Caki2 (cell line): Measurements from ENCODE around the gene LTB. TPM values are rescaled to one million over a fixed set of nuclear protein-coding genes. Genes with fewer than 3 reads are reported as not detected.

Source experiments
- DNase-seq: peaks from one replicate; pipeline ENCODE4 v3.0.0-alpha.2; 2015; ENCODE audit warnings: low read depth
- in situ Hi-C: cut with HindIII; loops from 2 replicates; pipeline ENCODE4 v1.10.0; 2016; ENCODE audit warnings: low sequenced_read_pairs, low pct_unique_long_range_greater_than_20kb, mixed read lengths
- total RNA-seq: library from RNA; depleted of rRNA; stranded (reverse); fragments of >200 nt; shearing (Covaris generic); gene quantifications from 2 replicates; pipeline ENCODE4 v1.2.3, GENCODE V29; 2014; ENCODE audit warnings: low replicate concordance; rRNA removed

The LTB gene
- total RNA-seq, 1 experiment from 2014 or later = not detected

DNA sequence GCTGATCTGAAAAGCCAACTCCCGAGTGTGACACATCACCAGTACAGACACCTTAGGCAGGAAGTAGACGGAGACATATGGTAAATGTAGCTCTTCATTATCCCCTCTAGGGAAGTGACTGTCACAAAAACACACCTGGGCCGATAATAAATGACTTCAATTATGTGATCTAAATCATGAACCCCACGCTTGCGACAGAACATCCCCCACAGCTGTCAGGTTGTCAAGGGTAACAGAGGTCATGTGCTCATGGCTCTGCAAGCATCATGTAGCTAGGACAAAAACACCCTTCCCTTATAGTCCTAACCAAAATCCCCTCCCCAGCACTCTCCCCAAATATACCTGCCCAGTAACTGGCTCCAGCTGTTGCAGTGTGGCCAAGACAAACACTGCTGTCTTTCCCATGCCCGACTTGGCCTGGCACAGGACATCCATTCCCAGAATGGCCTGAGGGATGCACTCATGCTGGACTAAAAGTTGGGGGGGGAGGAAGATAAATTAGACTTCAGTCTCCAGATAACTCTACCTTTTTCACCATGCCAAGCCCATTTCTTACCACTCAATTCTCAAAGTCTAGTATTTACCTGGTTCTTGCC lies 43.3 kb downstream of the LTB start:
- in situ Hi-C loops = no loop called here
- no peak for DNase-seq

DNA sequence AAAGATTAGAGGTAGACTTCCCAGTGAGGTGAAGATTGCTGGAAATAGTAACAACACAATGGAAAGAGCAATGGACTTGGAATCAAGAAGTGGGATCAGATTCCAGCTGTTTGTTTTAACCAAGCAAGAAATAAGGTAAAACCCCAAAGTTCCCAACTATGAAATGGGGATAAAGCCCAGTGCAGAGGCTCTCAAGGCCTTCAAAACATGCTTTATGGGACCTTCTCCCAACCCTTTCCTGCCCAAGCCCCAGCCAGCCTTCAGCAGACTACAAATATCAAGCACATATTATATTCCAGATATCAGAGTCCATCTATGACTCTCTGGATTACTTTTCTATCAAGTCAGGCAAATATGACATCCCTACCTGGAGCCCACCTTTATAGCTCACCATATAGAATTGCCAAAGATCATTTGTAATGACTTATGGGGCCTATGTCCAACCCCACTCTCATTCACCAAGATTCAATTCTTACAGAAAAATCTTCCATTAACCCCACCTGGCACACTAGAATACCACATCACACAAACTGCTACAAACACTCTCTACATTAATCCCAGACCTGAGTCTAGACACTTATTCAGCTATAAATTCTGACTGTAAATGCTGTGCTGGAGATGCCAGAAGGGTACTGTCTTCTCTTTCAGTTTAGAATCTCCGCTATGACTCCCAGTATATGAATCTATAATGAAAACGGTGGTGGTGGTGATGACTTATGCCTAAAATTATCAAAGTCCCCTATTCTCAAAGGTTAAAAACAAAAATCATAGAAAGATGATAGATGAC lies 46.5 kb downstream of the LTB start:
- no peak for DNase-seq
- in situ Hi-C loops = no loop called here

GRCh38 chr6:31534521-31535040 lies 47.6 kb downstream of the LTB start:
- DNase-seq = no peak
- in situ Hi-C loops = no loop called here

DNA sequence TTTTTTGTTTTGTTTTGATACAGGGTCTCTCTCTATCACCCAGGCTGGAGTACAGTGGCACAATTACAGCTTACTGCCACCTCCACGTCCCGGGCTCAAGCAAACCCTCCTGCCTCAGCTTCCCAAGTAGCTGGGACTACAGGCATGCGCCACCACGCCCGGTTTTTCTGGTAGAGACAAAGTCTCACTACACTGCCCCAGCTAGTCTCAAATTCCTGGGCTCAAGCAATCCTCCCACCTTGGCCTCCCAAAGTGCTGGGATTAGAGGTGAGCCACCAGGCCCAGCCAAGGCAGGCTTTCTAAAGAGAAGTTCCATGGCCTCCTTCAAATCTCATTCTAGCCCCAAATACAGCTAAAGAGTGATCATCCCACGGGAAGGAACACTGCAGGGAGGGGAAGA lies 48.2 kb downstream of the LTB start:
- no peak for DNase-seq
- in situ Hi-C loops = no loop called here

DNA sequence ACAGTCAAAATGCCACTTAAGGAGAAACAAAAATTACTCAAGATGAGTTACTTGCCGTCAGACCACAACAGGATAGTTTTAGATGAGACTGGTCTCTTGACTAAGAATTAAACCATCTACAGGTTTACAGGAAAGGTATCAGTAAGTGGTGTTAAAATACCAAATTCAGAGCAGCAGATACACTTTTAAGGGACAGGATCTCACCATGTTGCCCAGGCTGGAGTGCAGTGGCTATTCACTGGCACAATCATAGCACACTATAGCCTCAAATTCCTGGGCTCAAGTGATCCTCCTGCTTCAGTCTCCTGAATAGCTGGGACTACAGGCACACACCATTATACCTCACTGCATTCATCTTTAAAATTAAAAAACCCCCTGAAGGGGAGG lies 48.8 kb downstream of the LTB start:
- no peak for DNase-seq
- in situ Hi-C loops = no loop called here

GRCh38 chr6:31532644-31533454 lies 49.4 kb downstream of the LTB start:
- no peak for DNase-seq
- in situ Hi-C loops = no loop called here

DNA sequence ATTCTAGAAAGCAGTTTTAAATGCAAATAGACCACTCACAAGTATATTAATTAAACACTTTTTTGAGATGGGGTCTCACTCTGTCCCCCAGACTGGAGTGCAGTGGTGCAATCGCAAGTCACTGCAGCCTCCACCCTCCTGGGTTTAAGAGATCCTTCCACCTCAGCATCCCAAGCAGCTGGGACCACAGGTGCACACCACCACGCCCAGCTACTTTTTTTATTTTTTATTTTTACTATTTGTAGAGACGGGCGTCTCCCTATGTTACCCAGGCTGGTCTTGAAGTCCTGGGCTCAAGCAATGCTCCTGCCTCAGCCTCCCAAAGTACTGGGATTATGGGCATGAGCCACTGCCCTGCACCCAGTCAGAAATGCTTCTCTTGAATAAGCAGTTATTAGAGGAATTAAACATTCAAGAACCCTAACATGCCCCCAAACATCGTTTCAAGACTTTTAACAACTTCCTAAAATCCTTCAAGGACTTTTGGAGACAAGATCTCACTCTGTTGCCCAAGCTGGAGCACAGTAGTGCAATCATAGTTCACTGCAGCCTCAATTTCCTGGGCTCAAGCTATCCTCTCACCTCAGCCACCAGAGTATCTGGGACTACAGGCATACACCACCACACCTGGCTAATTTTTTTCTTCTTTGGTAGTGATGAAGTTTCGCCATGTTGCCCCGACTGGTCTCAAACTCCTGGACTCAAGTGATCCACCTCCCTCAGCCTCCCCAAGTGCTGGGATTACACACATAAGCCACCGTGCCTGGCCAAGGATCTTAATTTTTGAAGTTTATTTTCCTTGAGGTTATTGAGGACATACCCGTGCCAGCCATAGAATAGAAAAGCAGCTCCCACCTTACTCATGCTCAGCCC lies 50.2 kb downstream of the LTB start:
- in situ Hi-C loops = no loop called here
- no peak for DNase-seq

GRCh38 chr6:31531162-31531561 lies 51.1 kb downstream of the LTB start:
- in situ Hi-C loops = no loop called here
- DNase-seq = no peak

DNA sequence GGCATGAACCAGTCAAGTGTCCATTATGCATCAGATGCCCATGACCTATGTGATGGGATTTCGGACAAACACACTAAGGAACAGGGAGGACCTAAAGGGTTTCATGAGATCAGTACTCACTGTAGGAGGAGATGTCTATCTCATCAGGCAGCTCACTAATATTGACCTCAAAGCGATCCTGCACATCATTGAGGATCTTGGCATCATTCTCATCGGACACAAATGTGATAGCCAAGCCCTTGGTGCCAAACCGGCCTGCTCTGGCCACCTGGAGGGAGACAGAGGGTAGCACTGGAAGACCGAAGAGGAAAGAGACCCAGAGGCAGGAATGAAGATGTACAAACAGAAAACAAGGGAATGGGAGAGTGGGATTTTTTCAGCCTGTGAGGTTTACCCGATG lies 51.6 kb downstream of the LTB start:
- DNase-seq = no peak
- in situ Hi-C loops = no loop called here

Other genes starting within 250 kb of the LTB start
- 379 and 544 TPM in 2 replicates for gene HLA-B, start 225.2 kb downstream of the LTB start, total RNA-seq
- gene MICA, start 178.8 kb downstream of the LTB start, total RNA-seq = 28.9 and 34.3 TPM in 2 replicates
- 11.5 and 18.2 TPM in 2 replicates for gene MICB, start 84.3 kb downstream of the LTB start, total RNA-seq
- not detected in 2 replicates for gene MCCD1, start 53.5 kb downstream of the LTB start, total RNA-seq
- gene DDX39B, start 40.4 kb downstream of the LTB start, total RNA-seq = 623 and 688 TPM in 2 replicates
- gene ATP6V1G2, start 35.8 kb downstream of the LTB start, total RNA-seq = 0.14 and 0.64 TPM in 2 replicates
- gene NFKBIL1, start 34.8 kb downstream of the LTB start, total RNA-seq = 52.6 and 56.1 TPM in 2 replicates
- gene LTA, start 10.1 kb downstream of the LTB start, total RNA-seq = not detected in 2 replicates
- 0.91 and 4.3 TPM in 2 replicates for gene TNF, start 6.9 kb downstream of the LTB start, total RNA-seq
- gene LST1, start 3.9 kb upstream of the LTB start, total RNA-seq = not detected in 2 replicates
- not detected in 2 replicates for gene NCR3, start 10.6 kb upstream of the LTB start, total RNA-seq
- not detected in 2 replicates for gene AIF1, start 32.8 kb upstream of the LTB start, total RNA-seq
- 31.0 and 36.2 TPM in 2 replicates for gene PRRC2A, start 38.3 kb upstream of the LTB start, total RNA-seq
- 286 and 338 TPM in 2 replicates for gene BAG6, start 70.2 kb upstream of the LTB start, total RNA-seq
- gene APOM, start 73.5 kb upstream of the LTB start, total RNA-seq = 9.2 TPM in 1 of 2 replicates, not detected in the other
- gene C6orf47, start 78.4 kb upstream of the LTB start, total RNA-seq = 12.4 and 21.5 TPM in 2 replicates
- 35.2 and 52.4 TPM in 2 replicates for gene GPANK1, start 82.6 kb upstream of the LTB start, total RNA-seq
- 66.9 and 104 TPM in 2 replicates for gene CSNK2B, start 83.7 kb upstream of the LTB start, total RNA-seq
- not detected in 2 replicates for gene LY6G5B, start 87.6 kb upstream of the LTB start, total RNA-seq
- 0.30 TPM in 1 of 2 replicates, not detected in the other for gene LY6G5C, start 98.6 kb upstream of the LTB start, total RNA-seq
- 46.9 and 75.6 TPM in 2 replicates for gene ABHD16A, start 120.9 kb upstream of the LTB start, total RNA-seq
- not detected in 2 replicates for gene LY6G6F, start 124.4 kb upstream of the LTB start, total RNA-seq
- not detected in 2 replicates for gene LY6G6D, start 132.9 kb upstream of the LTB start, total RNA-seq
- gene LY6G6C, start 139.3 kb upstream of the LTB start, total RNA-seq = not detected in 2 replicates
- gene MPIG6B, start 140.9 kb upstream of the LTB start, total RNA-seq = not detected in 2 replicates
- 214 and 216 TPM in 2 replicates for gene DDAH2, start 146.9 kb upstream of the LTB start, total RNA-seq
- 1,335 and 1,598 TPM in 2 replicates for gene CLIC1, start 154.1 kb upstream of the LTB start, total RNA-seq
- 20.2 and 54.7 TPM in 2 replicates for gene MSH5, start 157.6 kb upstream of the LTB start, total RNA-seq
- 6.2 TPM in 1 of 2 replicates, not detected in the other for gene SAPCD1, start 180.2 kb upstream of the LTB start, total RNA-seq
- 5.5 and 6.1 TPM in 2 replicates for gene VWA7, start 194.9 kb upstream of the LTB start, total RNA-seq
- 122 and 144 TPM in 2 replicates for gene VARS1, start 213.3 kb upstream of the LTB start, total RNA-seq
- gene LSM2, start 224.5 kb upstream of the LTB start, total RNA-seq = 75.6 and 85.5 TPM in 2 replicates
- gene HSPA1L, start 232.9 kb upstream of the LTB start, total RNA-seq = 0.61 and 2.0 TPM in 2 replicates
- gene HSPA1A, start 233.1 kb upstream of the LTB start, total RNA-seq = 316 and 350 TPM in 2 replicates
- 441 and 449 TPM in 2 replicates for gene HSPA1B, start 245.3 kb upstream of the LTB start, total RNA-seq